CD4-positive, alpha-beta memory T cell (primary cell): ENCODE data around the gene WRNIP1. TPM values are rescaled to one million over a fixed set of nuclear protein-coding genes. Genes with fewer than 3 reads are reported as not detected.

Experiments
- CTCF ChIA-PET: fragments of 350-600 bp; sonication (Branson Sonifier 250); formaldehyde crosslinking; loops from one replicate; lab custom pipeline; 2021; ENCODE audit warnings: inconsistent platforms; ENCODE audit not compliant: partially characterized antibody; lab: Charles Lee
- POLR2A ChIA-PET: fragments of 350-600 bp; sonication (Branson Sonifier 250); formaldehyde crosslinking; loops from one replicate; lab custom pipeline; 2021; ENCODE audit not compliant: partially characterized antibody; lab: Charles Lee
- DNase-seq, 5 donors: peaks; one replicate each; pipeline versions ENCODE4 v3.0.0 to v3.0.0-alpha.2; 2020 to 2022; ENCODE audit warnings: mixed read lengths in 1 of 5
- H3K27ac ChIP-seq: one replicate; pipeline ENCODE4 v1.7.0; 2013; ENCODE audit warnings: low read depth, low read length
- H3K27me3 ChIP-seq: 2 replicates; pipeline ENCODE4 v1.7.0; 2013; ENCODE audit warnings: mild to moderate bottlenecking, low read length, moderate library complexity; ENCODE audit not compliant: insufficient read depth
- H3K36me3 ChIP-seq: 2 replicates; pipeline ENCODE4 v1.7.0; 2013; ENCODE audit warnings: mild to moderate bottlenecking, low read length, moderate library complexity; ENCODE audit not compliant: insufficient read depth
- H3K4me1 ChIP-seq: 2 replicates; pipeline ENCODE4 v1.7.0; 2013; ENCODE audit warnings: mild to moderate bottlenecking, low read length, moderate library complexity; ENCODE audit not compliant: insufficient read depth
- H3K4me3 ChIP-seq, 2 donors: one replicate each; pipeline ENCODE4 v1.7.0; 2013; ENCODE audit warnings: low read length in 2 of 2, mild to moderate bottlenecking in 1 of 2
- H3K9me3 ChIP-seq, 2 donors: one replicate each; pipeline ENCODE4 v1.7.0; 2013; ENCODE audit warnings: low read length in 2 of 2, control low read depth in 1 of 2; ENCODE audit not compliant: control insufficient read depth in 1 of 2
- H3K27ac Mint-ChIP-seq, 7 donors: one replicate each; pipeline ENCODE4 v1.8.0; 2020 to 2021; ENCODE audit warnings: mixed read lengths in 7 of 7, mild to moderate bottlenecking in 6 of 7, inconsistent platforms in 3 of 7, moderate library complexity in 3 of 7
- H3K27me3 Mint-ChIP-seq, 2 donors: one replicate each; pipeline ENCODE4 v1.8.0; 2020 to 2021; ENCODE audit warnings: mixed read lengths in 2 of 2
- H3K36me3 Mint-ChIP-seq, 2 donors: one replicate each; pipeline ENCODE4 v1.8.0; 2020 to 2021; ENCODE audit warnings: mixed read lengths in 2 of 2, inconsistent platforms in 1 of 2, mild to moderate bottlenecking in 1 of 2
- H3K4me1 Mint-ChIP-seq, 4 donors: one replicate each; pipeline ENCODE4 v1.8.0; 2020 to 2021; ENCODE audit warnings: mixed read lengths in 4 of 4, mild to moderate bottlenecking in 1 of 4
- H3K4me3 Mint-ChIP-seq, 8 donors: one replicate each; pipeline ENCODE4 v1.8.0; 2020 to 2021; ENCODE audit warnings: mixed read lengths in 8 of 8, mild to moderate bottlenecking in 7 of 8, moderate library complexity in 6 of 8, inconsistent platforms in 3 of 8
- H3K9me3 Mint-ChIP-seq, 8 donors: one replicate each; pipeline ENCODE4 v1.8.0; 2020 to 2021; ENCODE audit warnings: mixed read lengths in 8 of 8, mild to moderate bottlenecking in 5 of 8, inconsistent platforms in 3 of 8, moderate library complexity in 1 of 8
- intact Hi-C: fragments of 100-400 bp; cut with micrococcal nuclease; formaldehyde crosslinking; loops from one replicate; pipeline ENCODE4 v1.15.1; 2023
- polyA plus RNA-seq, 2 donors: library from polyadenylated mRNA; unstranded; fragments of 300-500 nt; fragmentation: Illumina TruSeq; gene quantifications; one replicate each; pipeline ENCODE4 v1.2.3, GENCODE V29; 2021
- total RNA-seq, 2 experiments: library from RNA; stranded (reverse); gene quantifications; one replicate each; pipeline ENCODE4 v1.2.3, GENCODE V29; 2021

WRNIP1 gene
- total and polyA plus RNA-seq, 4 experiments from 2014 or later, result 27.3 to 54.1 (median 41.9) TPM

DNA sequence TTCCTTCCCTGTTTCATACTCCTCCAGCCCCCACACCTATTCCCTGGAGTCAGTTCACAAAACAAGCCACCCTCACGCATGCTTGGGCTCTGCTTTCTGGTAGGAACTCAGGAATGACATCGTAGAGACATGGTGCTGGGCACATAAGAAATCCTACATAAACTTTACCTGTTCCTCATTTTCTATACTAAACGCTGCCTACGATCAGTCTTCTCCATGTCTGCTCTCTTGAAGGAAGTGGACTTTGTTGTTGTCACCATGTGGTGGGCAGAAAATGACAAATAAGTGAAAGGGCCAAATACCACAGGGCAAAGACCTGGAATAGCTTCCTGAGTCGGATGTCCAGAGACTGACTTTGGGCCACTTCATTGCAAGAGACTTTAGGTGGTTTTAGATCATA is 24.6 kb upstream of the WRNIP1 start:
- no peak overlapping the region for H3K27ac ChIP-seq
- no peaks in the 10 kb centered on the region for H3K4me1 Mint-ChIP-seq
- intact Hi-C loops, result no loop called here
- H3K27me3 Mint-ChIP-seq, result peaks cover 1 to 7% of the 10 kb centered on the region in 2 donors
- H3K4me3 ChIP-seq, result no peak overlapping the region
- no peak overlapping the region for H3K4me3 Mint-ChIP-seq
- H3K36me3 ChIP-seq, result no peaks in the 10 kb centered on the region
- POLR2A ChIA-PET, result no interaction called here
- no peaks in the 10 kb centered on the region for H3K9me3 Mint-ChIP-seq
- H3K27ac Mint-ChIP-seq, result no peak overlapping the region
- DNase-seq, result no peak
- H3K27me3 ChIP-seq, result no peaks in the 10 kb centered on the region
- H3K4me1 ChIP-seq, result no peaks in the 10 kb centered on the region
- CTCF ChIA-PET, result interaction anchor here (7.0 kb wide), 1 partner anchor 9 kb away, joined by 83 read pairs; the partner anchor contains the start of gene MYLK4
- no peaks in the 10 kb centered on the region for H3K9me3 ChIP-seq
- peaks cover 0 to 4% of the 10 kb centered on the region in 2 donors for H3K36me3 Mint-ChIP-seq

DNA sequence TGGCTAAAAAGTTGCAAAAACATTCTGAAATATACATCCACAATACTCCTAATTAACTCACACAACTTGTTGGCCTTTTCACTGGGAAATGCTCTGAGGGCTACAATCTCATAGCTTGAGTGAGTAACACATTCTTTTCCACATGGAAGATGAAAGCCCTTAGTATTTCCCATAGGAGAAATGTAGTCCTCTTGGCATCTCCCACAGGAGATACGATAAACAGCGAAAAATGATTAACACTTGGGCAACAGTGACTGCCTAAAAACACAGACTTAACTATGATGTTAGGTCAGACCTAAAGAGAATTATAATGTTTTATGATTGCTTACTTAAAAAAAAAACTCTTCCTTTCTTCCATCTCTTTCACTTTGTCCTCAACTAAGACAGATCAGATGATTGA is 23.4 kb upstream of the WRNIP1 start:
- Histone ChIP-seq H3K4me3 (no peak overlapping the region), H3K9me3 (no peaks in the 10 kb centered on the region), H3K27ac (no peak overlapping the region), H3K36me3 (no peaks in the 10 kb centered on the region), H3K4me1 (no peaks in the 10 kb centered on the region), H3K27me3 (no peaks in the 10 kb centered on the region)
- Mint-ChIP-seq H3K4me1 (no peaks in the 10 kb centered on the region), H3K27me3 (peaks cover 1 to 6% of the 10 kb centered on the region in 2 donors), H3K9me3 (no peaks in the 10 kb centered on the region), H3K36me3 (peaks cover 0 to 4% of the 10 kb centered on the region in 2 donors), H3K4me3 (no peak overlapping the region), H3K27ac (no peak overlapping the region)
- ChIA-PET CTCF (interaction anchor here (1.0 kb wide), 1 partner anchor 9 kb away, joined by 4 read pairs; the partner anchor contains the start of gene MYLK4), POLR2A (no interaction called here)
- intact Hi-C loops, result no loop called here
- DNase-seq, result no peak

DNA sequence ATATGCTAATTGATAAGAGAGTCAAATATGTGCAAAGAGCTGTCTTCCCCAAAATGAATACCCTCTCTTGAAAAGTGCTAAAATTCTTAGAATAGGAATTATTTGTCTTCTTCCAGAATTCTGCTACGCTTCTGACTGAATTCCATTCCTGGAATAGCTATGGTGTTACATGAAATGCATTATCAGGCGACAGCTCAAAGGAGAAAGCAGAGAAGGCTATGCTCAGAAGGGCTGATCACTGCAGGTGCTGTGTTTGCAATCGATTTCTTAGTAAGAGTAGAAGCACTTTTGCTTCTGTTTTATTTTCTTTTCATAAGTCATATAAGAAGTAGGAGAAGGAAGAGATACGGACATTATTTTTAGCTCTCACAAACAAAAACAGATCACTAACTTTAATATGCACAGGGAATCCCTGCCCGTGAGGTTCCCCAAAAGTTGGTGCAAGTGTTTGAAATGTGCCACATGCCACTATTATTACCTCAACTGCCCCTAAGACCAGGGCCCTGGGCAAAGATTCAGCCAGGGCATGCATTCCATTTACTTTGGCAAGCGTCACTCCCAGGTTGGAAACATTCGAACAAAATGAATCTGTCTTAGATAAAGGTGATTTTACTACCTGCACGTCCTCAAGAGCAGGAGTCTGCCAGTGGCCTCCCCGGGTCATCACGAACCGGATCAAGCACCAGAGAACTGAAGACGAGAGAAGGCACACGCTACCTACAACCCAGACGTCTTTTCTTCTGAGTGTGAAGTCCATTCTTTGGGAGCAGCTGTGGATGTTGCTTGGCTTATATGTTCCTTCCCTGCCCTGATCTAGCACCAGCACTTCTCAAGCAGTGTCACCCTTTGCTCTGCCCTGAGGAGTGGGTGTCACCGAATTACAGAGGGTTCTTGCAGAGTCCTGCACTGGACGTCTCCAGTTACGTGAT is 21.6 kb upstream of the WRNIP1 start:
- H3K4me1 Mint-ChIP-seq, result no peaks in the 10 kb centered on the region
- Histone ChIP-seq H3K4me1 (no peaks in the 10 kb centered on the region), H3K27me3 (no peaks in the 10 kb centered on the region), H3K9me3 (no peaks in the 10 kb centered on the region), H3K36me3 (no peaks in the 10 kb centered on the region), H3K27ac (no peak overlapping the region), H3K4me3 (no peak overlapping the region)
- H3K27ac Mint-ChIP-seq, result no peak overlapping the region
- H3K36me3 Mint-ChIP-seq, result peaks cover 0 to 4% of the 10 kb centered on the region in 2 donors
- peaks cover 1 to 6% of the 10 kb centered on the region in 2 donors for H3K27me3 Mint-ChIP-seq
- ChIA-PET CTCF (no interaction called here), POLR2A (no interaction called here)
- intact Hi-C loops, result no loop called here
- no peak for DNase-seq
- no peak overlapping the region for H3K4me3 Mint-ChIP-seq
- H3K9me3 Mint-ChIP-seq, result no peaks in the 10 kb centered on the region

DNA sequence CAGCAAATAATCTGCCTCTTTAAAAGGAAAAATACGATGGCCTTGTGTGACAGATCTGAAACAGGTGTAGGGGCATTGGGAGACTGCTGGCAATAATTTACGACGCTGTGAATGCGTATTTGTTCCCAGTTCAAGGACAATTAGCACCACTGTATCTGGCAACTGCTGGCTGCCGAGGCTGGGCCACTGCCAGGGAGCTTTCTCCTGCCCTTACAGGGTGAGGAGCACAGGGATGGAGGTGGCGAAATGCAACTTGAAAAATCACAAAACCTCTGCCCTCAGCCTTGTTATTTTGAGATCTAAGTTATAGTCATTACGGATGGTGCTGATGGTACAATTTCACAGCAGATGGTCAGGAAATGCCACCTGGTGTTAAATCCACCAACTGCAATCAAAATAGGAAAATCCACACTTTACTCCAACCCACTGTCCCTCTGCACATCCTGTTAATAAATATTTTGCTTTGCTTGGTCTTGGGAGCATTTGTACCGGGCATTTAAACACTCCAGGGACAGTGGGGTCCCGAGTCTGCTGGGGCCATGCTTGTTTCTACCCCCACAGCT is 20.9 kb upstream of the WRNIP1 start:
- Mint-ChIP-seq H3K4me3 (no peak overlapping the region), H3K36me3 (peaks cover 0 to 4% of the 10 kb centered on the region in 2 donors), H3K27me3 (peaks cover 1 to 6% of the 10 kb centered on the region in 2 donors), H3K9me3 (no peaks in the 10 kb centered on the region), H3K4me1 (no peaks in the 10 kb centered on the region), H3K27ac (no peak overlapping the region)
- H3K4me3 ChIP-seq, result no peak overlapping the region
- no peak for DNase-seq
- no peaks in the 10 kb centered on the region for H3K9me3 ChIP-seq
- no peak overlapping the region for H3K27ac ChIP-seq
- ChIA-PET CTCF (no interaction called here), POLR2A (no interaction called here)
- intact Hi-C loops, result no loop called here
- no peaks in the 10 kb centered on the region for H3K36me3 ChIP-seq
- no peaks in the 10 kb centered on the region for H3K4me1 ChIP-seq
- H3K27me3 ChIP-seq, result no peaks in the 10 kb centered on the region

DNA sequence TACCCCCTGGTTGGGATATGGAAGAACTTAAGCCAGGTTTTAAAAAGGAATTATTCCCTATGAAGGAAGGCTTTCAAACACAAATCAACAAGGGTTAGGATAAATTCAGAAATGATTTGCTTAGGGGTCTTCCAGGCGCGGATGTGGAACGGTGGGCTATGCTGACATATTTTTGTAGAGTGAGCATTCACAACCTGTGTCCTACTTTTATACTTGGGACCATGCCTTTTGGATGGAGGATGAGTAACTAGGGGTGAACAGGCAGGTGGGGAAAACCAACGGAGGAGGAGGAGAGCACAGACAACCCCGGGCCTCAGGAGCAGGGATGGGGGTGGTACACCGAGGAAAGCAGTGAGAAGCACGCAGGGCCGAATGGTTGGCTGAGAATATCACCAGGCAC is 20.4 kb upstream of the WRNIP1 start:
- Mint-ChIP-seq H3K4me3 (no peak overlapping the region), H3K27me3 (peaks cover 1 to 6% of the 10 kb centered on the region in 2 donors), H3K27ac (no peak overlapping the region), H3K9me3 (no peaks in the 10 kb centered on the region), H3K4me1 (peaks cover 0 to under 1% (median under 1%) of the 10 kb centered on the region in 4 donors), H3K36me3 (peaks cover 0 to 4% of the 10 kb centered on the region in 2 donors)
- Histone ChIP-seq H3K36me3 (no peaks in the 10 kb centered on the region), H3K4me3 (no peak overlapping the region), H3K4me1 (no peaks in the 10 kb centered on the region), H3K27ac (no peak overlapping the region), H3K9me3 (no peaks in the 10 kb centered on the region), H3K27me3 (no peaks in the 10 kb centered on the region)
- ChIA-PET CTCF (interaction anchor here (2.3 kb wide), 1 partner anchor 9 kb away, joined by 8 read pairs; no protein-coding TSS in a partner anchor), POLR2A (no interaction called here)
- DNase-seq, result no peak
- intact Hi-C loops, result no loop called here

DNA sequence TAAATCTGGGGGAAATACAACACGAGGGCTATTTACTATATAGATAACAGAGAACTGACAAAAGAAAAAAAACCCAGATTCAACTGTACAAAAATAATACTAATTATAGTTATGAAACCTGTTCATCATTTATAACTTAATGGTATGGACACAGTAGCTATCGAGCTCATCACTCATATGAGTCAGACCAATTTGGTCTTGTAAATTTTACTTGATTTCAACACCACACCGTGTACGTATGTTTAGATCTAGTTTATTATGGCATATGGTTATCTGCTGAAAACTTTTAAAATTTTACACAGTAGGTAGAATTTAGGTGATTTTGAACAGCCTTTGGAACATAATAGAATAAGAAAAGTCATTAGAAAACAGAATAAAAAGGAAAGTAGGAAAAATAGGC is 19.9 kb upstream of the WRNIP1 start:
- Mint-ChIP-seq H3K4me1 (peaks cover 0 to 2% (median under 1%) of the 10 kb centered on the region in 4 donors), H3K36me3 (peaks cover 0 to 4% of the 10 kb centered on the region in 2 donors), H3K9me3 (no peaks in the 10 kb centered on the region), H3K4me3 (no peak overlapping the region), H3K27ac (no peak overlapping the region), H3K27me3 (peaks cover 1 to 6% of the 10 kb centered on the region in 2 donors)
- Histone ChIP-seq H3K27me3 (no peaks in the 10 kb centered on the region), H3K4me1 (no peaks in the 10 kb centered on the region), H3K27ac (no peak overlapping the region), H3K4me3 (no peak overlapping the region), H3K9me3 (no peaks in the 10 kb centered on the region), H3K36me3 (no peaks in the 10 kb centered on the region)
- ChIA-PET CTCF (interaction anchor here (1.5 to 2.3 kb wide), 2 partner anchors 10 to 1149 kb away, joined by 3 to 8 read pairs; no protein-coding TSS in a partner anchor), POLR2A (no interaction called here)
- intact Hi-C loops, result no loop called here
- no peak for DNase-seq

DNA sequence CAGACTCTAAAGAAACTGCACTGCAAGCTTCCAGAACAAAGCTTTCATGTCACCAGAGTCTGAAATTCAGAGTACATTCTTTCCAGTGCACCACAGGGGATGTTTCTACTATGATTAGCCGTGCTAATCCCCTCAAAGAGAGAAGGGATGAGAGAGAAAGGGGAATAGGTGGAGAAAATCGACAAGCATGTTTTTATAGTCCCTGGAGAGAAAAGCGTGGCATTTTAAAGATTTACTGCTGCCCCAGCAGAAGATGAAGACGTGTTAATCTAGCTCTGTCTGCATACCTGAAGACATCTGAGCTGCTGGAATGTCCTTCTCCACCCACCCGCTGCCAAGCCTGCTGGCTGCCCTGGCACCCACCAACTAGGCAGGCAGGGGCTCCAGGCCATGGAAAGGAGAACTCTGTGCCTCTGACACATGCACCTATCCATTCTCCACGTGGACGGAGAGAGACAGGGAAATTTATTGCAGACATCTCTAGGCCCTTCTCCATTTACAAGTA is 18.6 kb upstream of the WRNIP1 start:
- POLR2A ChIA-PET, result no interaction called here
- Histone ChIP-seq H3K36me3 (no peaks in the 10 kb centered on the region), H3K27ac (no peak overlapping the region), H3K9me3 (no peaks in the 10 kb centered on the region), H3K4me3 (no peak overlapping the region), H3K4me1 (no peaks in the 10 kb centered on the region), H3K27me3 (peaks cover 7% of the 10 kb centered on the region)
- Mint-ChIP-seq H3K4me3 (no peak overlapping the region), H3K27me3 (peaks cover 5 to 10% of the 10 kb centered on the region in 2 donors), H3K27ac (no peak overlapping the region), H3K4me1 (peaks cover 0 to 2% (median under 1%) of the 10 kb centered on the region in 4 donors), H3K36me3 (peaks cover 0 to 4% of the 10 kb centered on the region in 2 donors), H3K9me3 (no peaks in the 10 kb centered on the region)
- intact Hi-C loops, result no loop called here
- CTCF ChIA-PET, result interaction anchor here (1.1 to 2.3 kb wide), 5 partner anchors 9 to 1150 kb away, joined by 3 to 8 read pairs (median 3); no protein-coding TSS in a partner anchor
- no peak for DNase-seq
